IMR-90 (cell line): ENCODE data around the gene SPIN1. TPM values are rescaled to one million over a fixed set of nuclear protein-coding genes. Genes with fewer than 3 reads are reported as not detected.

Experiments used
- ATAC-seq: fragments of 200-7000 bp; cut with Tn5 transposase; 2 replicates; pipeline ENCODE4 v1.9.1; 2020; ENCODE audit warnings: low read depth, mild to moderate bottlenecking, moderate library complexity
- BruUV-seq: library from RNA; stranded (reverse); fragments of 400-500 nt; replicated peaks from 2 replicates; lab custom pipeline; 2021; lab: Mats Ljungman, UMichigan
- CTCF ChIA-PET: fragments of 300-600 bp; formaldehyde crosslinking; extraction: SDS; loops from one replicate; lab custom pipeline; 2021; ENCODE audit warnings: antibody characterized with exemption; lab: Yijun Ruan, JAX
- POLR2A ChIA-PET: fragments of 300-600 bp; sonication (Branson Sonifier 250); formaldehyde crosslinking; loops from one replicate; lab custom pipeline; 2022; ENCODE audit warnings: antibody characterized with exemption; ENCODE audit not compliant: unreplicated experiment; lab: Charles Lee
- DNase-seq: peaks from one replicate; pipeline ENCODE4 v3.0.0; 2013
- H2AFZ ChIP-seq: replicated peaks from 2 replicates; pipeline ENCODE3; 2013; ENCODE audit warnings: low read length, mild to moderate bottlenecking; ENCODE audit not compliant: poor library complexity
- H2AK5ac ChIP-seq: 2 replicates; pipeline ENCODE4 v1.6.1; 2013; ENCODE audit warnings: low read depth, low read length, inconsistent platforms
- H2AK9ac ChIP-seq: replicated peaks from 2 replicates; pipeline ENCODE3; 2013; ENCODE audit warnings: mild to moderate bottlenecking, low read depth, low read length, moderate library complexity; ENCODE audit not compliant: poor library complexity
- H2BK120ac ChIP-seq: 2 replicates; pipeline ENCODE4 v1.6.1; 2013; ENCODE audit warnings: low read depth, low read length, inconsistent platforms
- H2BK15ac ChIP-seq: 3 replicates; pipeline ENCODE4 v1.6.1; 2013; ENCODE audit warnings: low read depth, low read length, inconsistent platforms
- H2BK20ac ChIP-seq: 2 replicates; pipeline ENCODE4 v1.6.1; 2013; ENCODE audit warnings: low read depth, mild to moderate bottlenecking, inconsistent platforms, low read length, moderate library complexity
- H2BK5ac ChIP-seq: 2 replicates; pipeline ENCODE4 v1.6.1; 2013; ENCODE audit warnings: mild to moderate bottlenecking, low read depth, low read length, inconsistent platforms; ENCODE audit not compliant: poor library complexity, severe bottlenecking
- H3K14ac ChIP-seq: replicated peaks from 2 replicates; pipeline ENCODE4 v1.6.1; 2013; ENCODE audit warnings: low read depth, low read length, inconsistent platforms
- H3K18ac ChIP-seq: 2 replicates; pipeline ENCODE4 v1.6.1; 2013; ENCODE audit warnings: low read depth, low read length, control low read depth
- H3K23ac ChIP-seq: 2 replicates; pipeline ENCODE4 v1.6.1; 2013; ENCODE audit warnings: low read depth, low read length, inconsistent platforms
- H3K27ac ChIP-seq: 2 replicates; pipeline ENCODE4 v1.5.1; 2013; ENCODE audit warnings: mild to moderate bottlenecking, control low read depth, low read length; ENCODE audit not compliant: insufficient read depth
- H3K27me3 ChIP-seq: 2 replicates; pipeline ENCODE4 v1.6.1; 2013; ENCODE audit warnings: low read length; ENCODE audit not compliant: control insufficient read depth, insufficient read depth
- H3K36me3 ChIP-seq: 2 replicates; pipeline ENCODE4 v1.6.1; 2013; ENCODE audit warnings: low read length, mixed read lengths; ENCODE audit not compliant: control insufficient read depth, insufficient read depth
- H3K4ac ChIP-seq: 2 replicates; pipeline ENCODE4 v1.6.1; 2013; ENCODE audit warnings: low read depth, low read length, inconsistent platforms
- H3K4me1 ChIP-seq: 2 replicates; pipeline ENCODE4 v1.6.1; 2013; ENCODE audit warnings: low read length, mixed read lengths; ENCODE audit not compliant: control insufficient read depth, insufficient read depth
- H3K4me2 ChIP-seq: 2 replicates; pipeline ENCODE4 v1.6.1; 2013; ENCODE audit warnings: low read depth, mild to moderate bottlenecking, control low read depth, low read length, moderate library complexity
- H3K4me3 ChIP-seq: 2 replicates; pipeline ENCODE4 v1.5.1; 2013; ENCODE audit warnings: low read depth, mild to moderate bottlenecking, control low read depth, low read length, moderate library complexity; ENCODE audit not compliant: insufficient read depth
- H3K56ac ChIP-seq: 2 replicates; pipeline ENCODE4 v1.6.1; 2013; ENCODE audit warnings: low read length, inconsistent platforms; ENCODE audit not compliant: insufficient read depth; ENCODE audit errors: extremely low read depth
- H3K79me1 ChIP-seq, 2 experiments: 2 replicates each; pipeline ENCODE4 v1.6.1; 2013; ENCODE audit warnings: low read length in 2 of 2, inconsistent platforms in 1 of 2, low read depth in 1 of 2
- H3K9ac ChIP-seq: 2 replicates; pipeline ENCODE4 v1.6.1; 2013; ENCODE audit warnings: low read depth, low read length, control low read depth
- H3K9me1 ChIP-seq: 2 replicates; pipeline ENCODE4 v1.6.1; 2013; ENCODE audit warnings: low read length, inconsistent platforms; ENCODE audit not compliant: insufficient read depth
- H3K9me3 ChIP-seq: 2 replicates; pipeline ENCODE4 v1.6.1; 2013; ENCODE audit warnings: low read length; ENCODE audit not compliant: control insufficient read depth, insufficient read depth
- H4K20me1 ChIP-seq: 2 replicates; pipeline ENCODE4 v1.6.1; 2013; ENCODE audit warnings: low read length, inconsistent platforms; ENCODE audit not compliant: insufficient read depth
- H4K5ac ChIP-seq: 2 replicates; pipeline ENCODE4 v1.6.1; 2013; ENCODE audit warnings: mild to moderate bottlenecking, low read depth, low read length, control low read depth
- H4K8ac ChIP-seq, 2 experiments: 2 replicates each; pipeline ENCODE4 v1.6.1; 2013; ENCODE audit warnings: low read depth in 2 of 2, low read length in 2 of 2, control low read depth in 1 of 2, inconsistent platforms in 1 of 2
- H4K91ac ChIP-seq: 2 replicates; pipeline ENCODE4 v1.6.1; 2013; ENCODE audit warnings: low read depth, low read length, inconsistent platforms; ENCODE audit not compliant: insufficient read depth
- ELK1 ChIP-seq: fragments of 150-350 bp; IDR thresholded peaks from 2 replicates; pipeline ENCODE4 v1.6.1; 2016; ENCODE audit warnings: low read depth, mild to moderate bottlenecking, low read length, moderate library complexity, borderline replicate concordance
- FOS ChIP-seq: fragments of 150-350 bp; IDR thresholded peaks from 2 replicates; pipeline ENCODE4 v1.6.1; 2016; ENCODE audit warnings: low read depth, low read length
- MAFK ChIP-seq: IDR thresholded peaks from 2 replicates; pipeline ENCODE4 v1.6.1; 2012; ENCODE audit warnings: low read depth, low read length, improper control_type of control experiment
- MAZ ChIP-seq: IDR thresholded peaks from 2 replicates; pipeline ENCODE4 v1.6.1; 2012; ENCODE audit warnings: low read depth, mild to moderate bottlenecking, low read length, improper control_type of control experiment, moderate library complexity, borderline replicate concordance
- POLR2A ChIP-seq: IDR thresholded peaks from 2 replicates; pipeline ENCODE4 v1.6.1; 2012; ENCODE audit warnings: mild to moderate bottlenecking, low read depth, low read length
- RCOR1 ChIP-seq: IDR thresholded peaks from 2 replicates; pipeline ENCODE4 v1.6.1; 2012; ENCODE audit warnings: mild to moderate bottlenecking, low read length, improper control_type of control experiment; ENCODE audit not compliant: insufficient replicate concordance
- SMC3 ChIP-seq: fragments of 150-350 bp; IDR thresholded peaks from 2 replicates; pipeline ENCODE4 v1.6.1; 2016; ENCODE audit warnings: low read depth, mild to moderate bottlenecking, antibody characterized with exemption, low read length, moderate library complexity
- USF2 ChIP-seq: fragments of 150-350 bp; IDR thresholded peaks from 2 replicates; pipeline ENCODE4 v1.6.1; 2017; ENCODE audit warnings: mild to moderate bottlenecking, antibody characterized with exemption, low read length, low read depth
- WGBS, 2 experiments: methylation state at CpG; one replicate each; pipeline versions ENCODE4 v1.1.5 to v1.1.7; 2013; ENCODE audit warnings: missing lambda C conversion rate in 2 of 2; ENCODE audit not compliant: insufficient read length in 1 of 2; ENCODE audit errors: extremely low coverage in 2 of 2; 5-methylcytosine and 5-hydroxymethylcytosine counted together
- dilution Hi-C: fragments of 300-500 bp; cut with HindIII; formaldehyde crosslinking; loops from one replicate; pipeline ENCODE4 v1.14.3; 2018; ENCODE audit warnings: low sequenced_read_pairs; ENCODE audit not compliant: unreplicated experiment
- in situ Hi-C: fragments of 300-500 bp; cut with MboI; formaldehyde crosslinking; loops from 3 replicates; pipeline ENCODE4 v1.14.3; 2019; ENCODE audit warnings: low sequenced_read_pairs, inconsistent platforms, mixed read lengths
- intact Hi-C: fragments of 100-400 bp; cut with micrococcal nuclease; formaldehyde crosslinking; loops from 2 replicates; pipeline ENCODE4 v1.10.0; 2022
- polyA plus RNA-seq, 3 experiments: library from polyadenylated mRNA; depleted of rRNA; stranded (reverse); fragments of >200 nt; gene quantifications; 2 replicates each; pipeline ENCODE4 v1.2.3, GENCODE V29; 2012; ENCODE audit warnings: low replicate concordance in 1 of 3
- total RNA-seq: library from RNA; depleted of rRNA; stranded (reverse); fragments of >200 nt; gene quantifications from 2 replicates; pipeline ENCODE4 v1.2.3, GENCODE V29; 2012
- TF ChIP-seq, protein P1 (sequence below): conservative IDR thresholded peaks from 2 replicates; pipeline ENCODE4 v1.5.1; 2012; ENCODE audit warnings: mild to moderate bottlenecking, low read depth, low read length, improper control_type of control experiment

SPIN1 gene
- total and polyA plus RNA-seq, 2 of the 4 experiments (the other 2 are of a cell fraction) = 63.3 to 141 TPM

GRCh38 chr9:88441301-88442007, 53.2 kb downstream of the SPIN1 start:
- intact Hi-C loops = no loop called here
- POLR2A ChIA-PET = no interaction called here
- Histone ChIP-seq H3K23ac (no peak overlapping the region), H3K36me3 (peaks cover 8% of the 10 kb centered on the region), H3K18ac (no peak overlapping the region), H3K4me2 (no peak overlapping the region), H3K27me3 (no peaks in the 10 kb centered on the region), H3K14ac (no peak overlapping the region), H3K79me1 (peaks cover 17 to 55% of the 10 kb centered on the region in 2 experiments), H3K27ac (no peak overlapping the region), H2AFZ (no peak overlapping the region), H2BK120ac (no peak overlapping the region), H3K4ac (no peak overlapping the region), H2BK5ac (peak overlapping the region; percentile 2), H3K9me3 (no peaks in the 10 kb centered on the region), H2AK5ac (peak overlapping the region; percentile 20; the same call in 1 of the 2 replicates), H3K56ac (no peak overlapping the region), H2AK9ac (no peak overlapping the region), H4K91ac (no peak overlapping the region), H3K4me3 (no peak overlapping the region), H3K9ac (no peak overlapping the region), H4K20me1 (peaks cover 14% of the 10 kb centered on the region), H3K4me1 (peaks cover 4% of the 10 kb centered on the region), H4K5ac (no peak overlapping the region), H2BK20ac (no peak overlapping the region), H4K8ac (no peak overlapping the region), H2BK15ac (no peak overlapping the region; the same call in 2 of the 3 replicates), H3K9me1 (peaks cover 6% of the 10 kb centered on the region)
- ATAC-seq (no peak), DNase-seq (no peak)
- in situ Hi-C loops = no loop called here
- BruUV-seq = no TSS peak
- dilution Hi-C loops = no loop called here
- CTCF ChIA-PET = interaction anchor here (0.7 kb wide), 1 partner anchor 337 kb away, joined by 3 read pairs; no protein-coding TSS in a partner anchor
- TF ChIP-seq POLR2A = no peak
- TF ChIP-seq FOS = no peak
- no peak for TF ChIP-seq RCOR1
- TF ChIP-seq ELK1 = no peak
- no peak for TF ChIP-seq MAZ
- no peak for TF ChIP-seq USF2
- no peak for TF ChIP-seq SMC3
- TF ChIP-seq MAFK = no peak
- TF ChIP-seq, protein P1, sequence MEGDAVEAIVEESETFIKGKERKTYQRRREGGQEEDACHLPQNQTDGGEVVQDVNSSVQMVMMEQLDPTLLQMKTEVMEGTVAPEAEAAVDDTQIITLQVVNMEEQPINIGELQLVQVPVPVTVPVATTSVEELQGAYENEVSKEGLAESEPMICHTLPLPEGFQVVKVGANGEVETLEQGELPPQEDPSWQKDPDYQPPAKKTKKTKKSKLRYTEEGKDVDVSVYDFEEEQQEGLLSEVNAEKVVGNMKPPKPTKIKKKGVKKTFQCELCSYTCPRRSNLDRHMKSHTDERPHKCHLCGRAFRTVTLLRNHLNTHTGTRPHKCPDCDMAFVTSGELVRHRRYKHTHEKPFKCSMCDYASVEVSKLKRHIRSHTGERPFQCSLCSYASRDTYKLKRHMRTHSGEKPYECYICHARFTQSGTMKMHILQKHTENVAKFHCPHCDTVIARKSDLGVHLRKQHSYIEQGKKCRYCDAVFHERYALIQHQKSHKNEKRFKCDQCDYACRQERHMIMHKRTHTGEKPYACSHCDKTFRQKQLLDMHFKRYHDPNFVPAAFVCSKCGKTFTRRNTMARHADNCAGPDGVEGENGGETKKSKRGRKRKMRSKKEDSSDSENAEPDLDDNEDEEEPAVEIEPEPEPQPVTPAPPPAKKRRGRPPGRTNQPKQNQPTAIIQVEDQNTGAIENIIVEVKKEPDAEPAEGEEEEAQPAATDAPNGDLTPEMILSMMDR = no peak
- WGBS, 2 experiments = 90% methylated on average over 2 of the region's 15 CpGs; no CpG with 5 or more reads in 1 of the 2 experiments
